A549 (cell line): ENCODE results near the gene RBM47. TPM values are rescaled to one million over a fixed set of nuclear protein-coding genes. Genes with fewer than 3 reads are reported as not detected.
"Not testable (repeated sequence)": the region's sequence is repeated elsewhere in the genome, so short reads cannot be mapped to it uniquely, and the experiment has no call there.

Source experiments
- ATAC-seq, 2 experiments: fragments of 200-7000 bp in 1 of 2; fragments of >200 bp in 1 of 2; cut with Nextera tagmentation in 1 of 2; cut with Tn5 transposase in 1 of 2; 3 replicates each; pipeline versions ENCODE4 v1.8.0 to v1.9.1; 2018 to 2020; ENCODE audit warnings: mild to moderate bottlenecking in 1 of 2, moderate library complexity in 1 of 2
- CTCF ChIA-PET: fragments of 300-600 bp; sonication (Branson Sonifier 250); formaldehyde crosslinking; extraction: SDS; loops from one replicate; lab custom pipeline; 2021; ENCODE audit warnings: antibody characterized with exemption, inconsistent platforms; lab: Yijun Ruan, JAX
- POLR2A ChIA-PET: fragments of 350-600 bp; formaldehyde crosslinking; extraction: SDS; loops from one replicate; lab custom pipeline; 2021; ENCODE audit warnings: antibody characterized with exemption, inconsistent platforms; lab: Yijun Ruan, JAX
- DNase-seq, 2 experiments: peaks; one replicate each; pipeline versions ENCODE4 v3.0.0 to v3.0.0-alpha.2; 2011 to 2016; ENCODE audit warnings: low read depth in 1 of 2, low spot score in 1 of 2
- FAIRE-seq: peaks from 2 replicates; lab custom pipeline; 2011; peaks lifted over from hg19 to GRCh38; lab: Jason Lieb, UNC
- H3K27ac ChIP-seq, 2 experiments: fragments of >200 bp; sonication (Bioruptor Twin); formaldehyde crosslinking; 3 replicates each; pipeline ENCODE4 v1.5.1; 2016 to 2017
- H3K4me1 ChIP-seq: fragments of >200 bp; sonication (Bioruptor Twin); formaldehyde crosslinking; 3 replicates; pipeline ENCODE4 v1.6.1; 2016
- H3K4me2 ChIP-seq: fragments of >200 bp; sonication (Bioruptor Twin); formaldehyde crosslinking; 3 replicates; pipeline ENCODE4 v1.6.1; 2016
- H3K4me3 ChIP-seq: fragments of >200 bp; sonication (Bioruptor Twin); formaldehyde crosslinking; 3 replicates; pipeline ENCODE4 v1.5.1; 2016
- H3K9me3 ChIP-seq: fragments of >200 bp; sonication (Bioruptor Twin); formaldehyde crosslinking; 3 replicates; pipeline ENCODE4 v1.6.1; 2016
- CBX2 ChIP-seq: fragments of 200-600 bp; sonication (generic); IDR thresholded peaks from 2 replicates; pipeline ENCODE4 v1.6.1; 2016; ENCODE audit warnings: low read depth, mild to moderate bottlenecking, borderline replicate concordance
- CEBPB ChIP-seq, 2 experiments: fragments of >200 bp in 1 of 2; sonication (Bioruptor Twin) in 1 of 2; formaldehyde crosslinking in 1 of 2; IDR thresholded peaks; 2 replicates each; pipeline ENCODE4 v1.6.1; 2012 to 2016
- CHD2 ChIP-seq: fragments of 150-350 bp; IDR thresholded peaks from 2 replicates; pipeline ENCODE4 v1.6.1; 2014; ENCODE audit warnings: low read length; ENCODE audit not compliant: partially characterized antibody
- E2F6 ChIP-seq: IDR thresholded peaks from 2 replicates; pipeline ENCODE4 v1.6.1; 2012; ENCODE audit warnings: low read depth, borderline replicate concordance
- EHF ChIP-seq: fragments of 250-450 bp; sonication (Bioruptor Pico); IDR thresholded peaks from 2 replicates; pipeline ENCODE4 v1.5.0; 2020; ENCODE audit warnings: mild to moderate bottlenecking
- FOSB ChIP-seq: fragments of 250-450 bp; sonication (Bioruptor Pico); IDR thresholded peaks from 2 replicates; pipeline ENCODE4 v1.5.0; 2020; ENCODE audit warnings: mild to moderate bottlenecking, moderate library complexity
- HMGXB4 ChIP-seq: fragments of 250-450 bp; sonication (Bioruptor Pico); IDR thresholded peaks from 2 replicates; pipeline ENCODE4 v1.5.0; 2021; ENCODE audit warnings: mild to moderate bottlenecking, moderate library complexity, borderline replicate concordance
- KDM1A ChIP-seq: fragments of 200-600 bp; sonication (generic); IDR thresholded peaks from 2 replicates; pipeline ENCODE4 v1.6.1; 2016; ENCODE audit warnings: low read depth, mild to moderate bottlenecking
- NR3C1 ChIP-seq: fragments of >200 bp; sonication (Bioruptor Twin); formaldehyde crosslinking; IDR thresholded peaks from 3 replicates; pipeline ENCODE4 v1.6.1; 2017
- PHF8 ChIP-seq: fragments of 200-600 bp; sonication (generic); IDR thresholded peaks from 2 replicates; pipeline ENCODE4 v1.6.1; 2016; ENCODE audit warnings: low read depth, mild to moderate bottlenecking, antibody characterized with exemption, moderate library complexity, borderline replicate concordance
- POLR2AphosphoS2 ChIP-seq: conservative IDR thresholded peaks from 2 replicates; pipeline ENCODE4 v1.6.1; 2012; ENCODE audit warnings: low read length, improper control_type of control experiment, inconsistent platforms
- RARB ChIP-seq: fragments of 250-450 bp; sonication (Bioruptor Pico); IDR thresholded peaks from 2 replicates; pipeline ENCODE4 v1.8.0; 2021; ENCODE audit warnings: mild to moderate bottlenecking, moderate library complexity
- ZNF302 ChIP-seq: fragments of 250-450 bp; sonication (Bioruptor Pico); IDR thresholded peaks from 2 replicates; pipeline ENCODE4 v1.9.0; 2021; ENCODE audit warnings: inconsistent platforms, mild to moderate bottlenecking, moderate library complexity
- WGBS: methylation state at CpG from one replicate; pipeline ENCODE4 v1.1.6; 2017; ENCODE audit errors: missing lambda C conversion rate; 5-methylcytosine and 5-hydroxymethylcytosine counted together
- polyA plus RNA-seq, 4 experiments: library from polyadenylated mRNA; depleted of rRNA in 3 of 4; stranded (reverse); fragments of >200 nt; fragmentation: RNase III in 1 of 4; extraction: RNeasy Plus Mini Kit Qiagen cat#74134 plus additional on column Dnase treatment in 1 of 4; gene quantifications; 2 replicates in 3 of 4; 3 replicates in 1 of 4; pipeline ENCODE4 v1.2.3, GENCODE V29; 2011 to 2017

Gene RBM47
- polyA plus RNA-seq, 2 of the 4 experiments (the other 2 are of a cell fraction): 38.1 to 43.3 TPM

GRCh38 chr4:40434126-40434687 lies 195.5 kb downstream of the RBM47 start:
- ChIA-PET CTCF (no interaction called here), POLR2A (no interaction called here)
- no peaks in the 10 kb centered on the region for H3K4me1 ChIP-seq
- TF ChIP-seq EHF (CRISPR knock-in tag) (no peak), KDM1A (no peak), NR3C1 (no peak), POLR2AphosphoS2 (no peak), PHF8 (no peak), E2F6 (no peak), RARB (CRISPR knock-in tag) (no peak), CHD2 (no peak), CBX2 (no peak), ZNF302 (CRISPR knock-in tag) (no peak), CEBPB (IDR thresholded peaks at IDR 0.05) (no peak)
- no peaks in the 10 kb centered on the region for H3K9me3 ChIP-seq
- no peak for FAIRE-seq
- no peak overlapping the region for H3K4me2 ChIP-seq
- no peak for DNase-seq
- no peak overlapping the region for H3K4me3 ChIP-seq
- no peak for ATAC-seq
- H3K27ac ChIP-seq: no peak overlapping the region
- 88% methylated on average over 6 of the region's 6 CpGs for WGBS

- no peaks in the 10 kb centered on the region for H3K9me3 ChIP-seq
- 98% methylated on average over 10 of the region's 10 CpGs for WGBS
- no peak for TF ChIP-seq KDM1A
- ATAC-seq (no peak), FAIRE-seq (no peak), DNase-seq (no peak)
- ChIA-PET CTCF (no interaction called here), POLR2A (no interaction called here)
- H3K27ac ChIP-seq: no peak overlapping the region
- H3K4me1 ChIP-seq: no peaks in the 10 kb centered on the region
- H3K4me2 ChIP-seq: no peak overlapping the region
- no peak overlapping the region for H3K4me3 ChIP-seq
These were observed 197.2 kb downstream of the RBM47 start for GRCh38 chr4:40432504-40432903.

- POLR2A ChIA-PET: not testable (repeated sequence)
- WGBS: 85% methylated on average over 4 of the region's 4 CpGs
- CTCF ChIA-PET: interaction anchor here (1.1 kb wide), 1 partner anchor 26 kb away, joined by 3 read pairs; no protein-coding TSS in a partner anchor
These were observed 201.8 kb downstream of the RBM47 start for GRCh38 chr4:40427871-40428270.

GRCh38 chr4:40427128-40427527 lies 202.5 kb downstream of the RBM47 start:
- WGBS: 90% methylated on average over 3 of the region's 3 CpGs
- H3K4me2 ChIP-seq: no peak overlapping the region
- ATAC-seq (no peak), DNase-seq (no peak)
- H3K4me1 ChIP-seq: peaks cover 25% of the 10 kb centered on the region
- no peak for TF ChIP-seq FOSB (CRISPR knock-in tag)
- TF ChIP-seq HMGXB4 (CRISPR knock-in tag): no peak
- TF ChIP-seq, all 56 proteins: peak for 0
- Histone ChIP-seq H3K27ac (no peak overlapping the region), H3K4me3 (no peak overlapping the region), H3K9me3 (no peaks in the 10 kb centered on the region)
- ChIA-PET CTCF (interaction anchor here (0.7 to 1.1 kb wide), 2 partner anchors 10 to 26 kb away, joined by 3 read pairs; no protein-coding TSS in a partner anchor), POLR2A (no interaction called here)
- FAIRE-seq: no peak

More at GRCh38 chr4:40427871-40428270, 201.8 kb downstream of the RBM47 start:
- ATAC-seq, H3K4me3 ChIP-seq, FAIRE-seq, DNase-seq, H3K9me3 ChIP-seq, H3K4me2 ChIP-seq: not testable (repeated sequence)
- peaks cover 21% of the 10 kb centered on the region for H3K4me1 ChIP-seq
- H3K27ac ChIP-seq: peak overlapping the region in 1 of 2 experiments; percentile 16; a peak in 1 of 6 replicates
